ENCODE data around the gene EIF6.
"Not testable (repeated sequence)": the region's sequence is repeated elsewhere in the genome, so short reads cannot be mapped to it uniquely, and the experiment has no call there.

Gene EIF6

DNA sequence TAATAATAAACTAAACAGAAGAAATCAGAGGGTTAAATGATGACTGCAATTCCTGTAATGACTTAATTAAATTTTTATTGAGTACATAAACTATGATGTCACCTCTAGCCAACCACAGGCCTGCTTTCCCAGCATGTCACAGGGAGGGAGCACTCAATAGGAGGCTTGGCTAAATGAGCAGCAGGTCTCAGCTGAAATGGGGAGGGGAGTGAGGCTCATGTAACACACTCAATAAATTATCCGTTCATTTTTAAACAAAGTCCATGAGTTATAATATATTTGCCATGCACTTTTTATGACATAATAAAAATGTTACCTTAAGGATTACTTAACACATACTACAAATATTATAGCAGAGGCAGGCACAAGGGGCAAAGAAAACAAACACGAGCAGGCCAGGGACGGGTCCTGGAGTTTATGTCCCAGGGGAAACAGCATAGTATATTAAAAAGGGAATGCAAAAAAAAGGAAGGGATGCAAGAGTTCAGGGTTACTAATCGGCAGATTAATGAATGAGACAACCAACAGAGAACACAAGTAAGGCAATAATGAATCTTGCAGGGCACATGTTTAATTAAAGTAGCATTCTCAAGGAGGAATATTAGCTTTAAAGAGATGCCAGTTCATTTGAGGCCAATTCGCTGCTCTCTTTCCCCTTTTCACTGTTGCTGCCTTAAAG is 34.8 kb upstream of the EIF6 start:
- no peak overlapping the region for H3K4me3 ChIP-seq (ENCODE audit: low read depth, low read length)
- TF ChIP-seq, protein P1, sequence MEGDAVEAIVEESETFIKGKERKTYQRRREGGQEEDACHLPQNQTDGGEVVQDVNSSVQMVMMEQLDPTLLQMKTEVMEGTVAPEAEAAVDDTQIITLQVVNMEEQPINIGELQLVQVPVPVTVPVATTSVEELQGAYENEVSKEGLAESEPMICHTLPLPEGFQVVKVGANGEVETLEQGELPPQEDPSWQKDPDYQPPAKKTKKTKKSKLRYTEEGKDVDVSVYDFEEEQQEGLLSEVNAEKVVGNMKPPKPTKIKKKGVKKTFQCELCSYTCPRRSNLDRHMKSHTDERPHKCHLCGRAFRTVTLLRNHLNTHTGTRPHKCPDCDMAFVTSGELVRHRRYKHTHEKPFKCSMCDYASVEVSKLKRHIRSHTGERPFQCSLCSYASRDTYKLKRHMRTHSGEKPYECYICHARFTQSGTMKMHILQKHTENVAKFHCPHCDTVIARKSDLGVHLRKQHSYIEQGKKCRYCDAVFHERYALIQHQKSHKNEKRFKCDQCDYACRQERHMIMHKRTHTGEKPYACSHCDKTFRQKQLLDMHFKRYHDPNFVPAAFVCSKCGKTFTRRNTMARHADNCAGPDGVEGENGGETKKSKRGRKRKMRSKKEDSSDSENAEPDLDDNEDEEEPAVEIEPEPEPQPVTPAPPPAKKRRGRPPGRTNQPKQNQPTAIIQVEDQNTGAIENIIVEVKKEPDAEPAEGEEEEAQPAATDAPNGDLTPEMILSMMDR (IDR thresholded peaks at IDR 0.05; ENCODE audit: control insufficient read depth, extremely low read depth, insufficient read depth) = no peak
- peak; percentile 97 for DNase-seq (ENCODE audit: low read depth)

DNA sequence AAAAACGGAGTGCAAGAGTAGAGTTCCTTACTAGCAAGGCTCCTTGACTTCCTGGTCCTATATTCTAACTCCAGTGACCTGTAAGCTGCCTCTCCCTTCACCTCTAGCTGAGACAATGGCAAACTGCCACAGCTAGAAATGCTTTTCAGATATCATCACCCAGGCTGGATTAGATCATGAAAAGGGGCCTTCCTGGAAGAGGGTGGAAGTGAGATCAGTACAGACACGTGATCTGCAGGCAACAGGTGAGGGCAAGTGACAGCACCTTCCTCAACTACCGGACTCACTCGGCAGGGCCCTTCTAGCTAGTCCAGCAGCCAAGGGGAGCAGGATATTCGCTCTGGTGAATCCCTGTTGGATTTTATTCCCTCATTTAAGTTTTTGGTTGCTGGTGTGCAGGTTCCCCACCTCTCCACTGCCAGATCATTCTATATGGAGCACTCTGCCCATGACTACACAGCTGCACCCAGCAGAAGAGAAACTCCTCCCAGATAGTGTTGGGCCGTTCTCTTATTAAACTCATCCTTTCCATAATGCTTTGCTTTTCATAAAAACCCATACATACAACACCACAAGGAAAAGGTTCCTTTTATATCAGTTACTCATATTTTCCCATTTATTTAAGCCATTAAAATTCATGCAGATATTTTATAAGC is 34.1 kb upstream of the EIF6 start:
- DNase-seq (ENCODE audit: low read depth) = peak; percentile 99
- peak overlapping the region; percentile 26; the same call in 1 of the 2 replicates for H3K4me3 ChIP-seq (ENCODE audit: low read depth, low read length)
- TF ChIP-seq, protein P1 (IDR thresholded peaks at IDR 0.05; ENCODE audit: control insufficient read depth, extremely low read depth, insufficient read depth) = no peak

DNA sequence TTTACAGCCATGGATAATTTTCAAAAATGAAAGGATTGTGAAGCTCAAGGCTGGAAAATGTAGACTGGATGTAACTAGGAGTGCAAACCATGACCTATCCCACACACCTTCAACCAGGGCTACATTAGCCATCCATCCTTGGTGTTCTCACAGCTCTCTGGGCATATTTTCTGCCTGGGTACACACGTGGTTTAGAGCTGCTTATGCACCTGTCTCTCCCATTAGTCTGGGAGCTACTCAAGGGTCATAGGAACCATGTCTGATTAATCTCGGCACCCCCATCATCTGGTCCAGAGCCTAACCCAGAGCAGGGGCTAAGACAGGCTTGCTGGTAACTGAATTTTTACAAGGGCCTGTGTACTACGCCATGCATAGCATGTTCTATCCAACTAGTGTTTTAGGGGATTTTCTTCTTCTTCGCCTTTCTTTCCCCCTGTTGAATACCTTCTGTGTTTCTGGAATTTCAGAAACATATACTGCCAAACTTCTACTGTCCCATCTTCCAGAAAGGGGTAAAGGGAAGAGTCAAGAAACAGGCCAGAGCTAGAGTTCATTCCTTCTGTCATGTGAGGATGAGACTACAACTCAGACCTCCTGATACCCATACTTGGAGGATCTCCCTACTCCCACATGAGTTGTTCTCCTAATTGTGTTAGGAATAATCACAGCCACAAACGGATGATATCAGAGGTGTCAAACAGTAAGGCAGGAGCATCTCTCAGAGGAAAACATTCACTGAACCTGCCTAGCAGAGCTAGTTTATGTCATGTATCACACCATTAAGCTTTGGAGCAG is 33.0 kb upstream of the EIF6 start:
- 0 out of 2 replicates have a peak overlapping the region, but pooled peaks have one; percentile 2 for H3K4me3 ChIP-seq (ENCODE audit: low read depth, low read length)
- TF ChIP-seq, protein P1 (IDR thresholded peaks at IDR 0.05; ENCODE audit: control insufficient read depth, extremely low read depth, insufficient read depth) = no peak
- no peak for DNase-seq (ENCODE audit: low read depth)

DNA sequence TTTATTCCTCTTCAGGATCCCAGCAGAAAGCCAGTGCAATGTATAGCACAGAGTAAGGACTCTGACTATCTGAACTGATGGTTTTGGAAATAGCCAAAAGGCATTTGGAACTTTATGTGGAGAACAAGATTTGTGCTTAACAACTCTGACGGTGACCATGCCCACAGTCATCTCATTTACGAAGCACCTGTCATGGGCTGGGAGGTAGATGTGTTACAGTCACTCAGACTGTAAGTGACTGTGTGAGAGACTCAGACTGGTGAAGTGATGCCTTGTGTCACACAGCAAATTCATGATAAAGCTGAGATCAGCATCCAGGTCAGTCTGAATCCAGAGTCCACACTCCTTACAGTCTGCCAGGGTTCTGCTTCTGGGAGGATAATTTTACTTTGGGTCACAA is 31.5 kb upstream of the EIF6 start:
- TF ChIP-seq, protein P1 (IDR thresholded peaks at IDR 0.05; ENCODE audit: control insufficient read depth, extremely low read depth, insufficient read depth) = no peak
- no peak overlapping the region for H3K4me3 ChIP-seq (ENCODE audit: low read depth, low read length)
- DNase-seq (ENCODE audit: low read depth) = no peak

DNA sequence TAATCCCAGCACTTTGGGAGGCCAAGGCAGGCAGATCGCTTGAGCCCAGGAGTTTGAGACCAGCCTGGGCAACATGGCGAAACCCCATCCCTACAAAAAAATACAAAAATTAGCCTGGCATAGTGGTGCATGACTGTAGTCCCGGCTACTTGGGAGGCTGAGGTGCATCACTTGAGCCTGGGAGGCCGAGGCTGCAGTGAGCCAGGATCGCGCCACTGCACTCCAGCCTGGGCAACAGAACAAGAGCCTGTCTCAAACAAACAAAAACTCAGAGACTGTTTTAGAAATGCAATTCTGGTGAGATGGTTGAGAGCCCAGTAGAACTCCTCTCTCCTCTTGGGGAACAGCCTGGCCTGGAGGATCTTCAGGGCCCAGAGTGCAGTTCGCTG is 31.1 kb upstream of the EIF6 start:
- H3K4me3 ChIP-seq (ENCODE audit: low read depth, low read length); DNase-seq (ENCODE audit: low read depth): not testable (repeated sequence)

DNA sequence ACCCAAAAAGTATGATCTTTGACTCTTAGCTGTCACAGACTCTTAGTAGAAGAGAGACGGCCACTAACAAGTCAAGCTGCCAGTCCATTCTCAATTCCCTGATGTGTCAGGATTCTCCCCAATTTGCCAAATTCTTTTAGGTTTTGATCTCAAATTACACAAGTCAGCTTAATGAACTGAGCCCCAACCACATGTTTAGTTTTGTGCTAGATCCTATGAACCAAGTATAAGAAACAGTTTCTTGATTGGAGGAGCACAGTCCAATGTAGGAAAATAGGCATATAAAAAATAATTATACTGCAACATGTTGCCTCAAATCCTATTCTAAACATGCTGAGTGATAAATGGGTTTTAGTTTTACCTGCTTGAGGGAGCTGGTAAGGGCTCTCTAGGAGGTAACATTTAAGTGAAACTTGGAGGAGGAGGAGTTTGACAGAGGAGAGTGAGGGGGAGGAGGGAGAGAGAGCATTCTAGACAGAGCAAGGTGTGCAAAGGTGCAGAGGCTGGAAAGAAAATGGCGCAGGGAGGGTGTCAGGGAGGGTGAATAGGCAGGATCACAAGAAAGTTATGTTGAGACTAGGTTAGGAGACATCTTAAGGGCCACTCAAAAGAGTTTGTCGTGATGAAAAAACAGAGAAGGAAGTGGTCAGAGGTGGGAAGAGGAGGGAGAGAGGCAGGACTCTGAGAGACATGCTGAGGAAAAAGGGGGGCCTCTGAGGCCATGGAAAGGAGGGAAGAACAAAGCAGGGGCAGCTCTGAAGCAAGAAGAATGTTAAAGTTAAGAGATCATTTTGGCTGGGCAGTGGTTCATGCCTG is 30.5 kb upstream of the EIF6 start:
- TF ChIP-seq, protein P1 (IDR thresholded peaks at IDR 0.05; ENCODE audit: control insufficient read depth, extremely low read depth, insufficient read depth) = no peak
- H3K4me3 ChIP-seq (ENCODE audit: low read depth, low read length) = no peak overlapping the region
- DNase-seq (ENCODE audit: low read depth) = no peak

All from LNCaP clone FGC (cell line).